HepG2 (cell line): Measurements from ENCODE around the gene PCTP. TPM values are rescaled to one million over a fixed set of nuclear protein-coding genes. Genes with fewer than 3 reads are reported as not detected.

Source experiments
- ATF6 ChIP-seq: sonication (generic); formaldehyde crosslinking; conservative IDR thresholded peaks from 2 replicates; pipeline ENCODE4 v1.4.0; 2020; ENCODE audit warnings: missing genetic modification reagents
- DPF2 ChIP-seq: sonication (generic); formaldehyde crosslinking; IDR thresholded peaks from 2 replicates; pipeline ENCODE4 v1.4.0; 2020; ENCODE audit warnings: mild to moderate bottlenecking, low read depth, missing genetic modification reagents, borderline replicate concordance
- FOSL2 ChIP-seq: sonication (generic); formaldehyde crosslinking; IDR thresholded peaks from 2 replicates; pipeline ENCODE4 v1.4.0; 2020; ENCODE audit warnings: missing genetic modification reagents
- KDM4B ChIP-seq: sonication (generic); formaldehyde crosslinking; IDR thresholded peaks from 2 replicates; pipeline ENCODE4 v1.4.0; 2020; ENCODE audit warnings: missing genetic modification reagents
- KDM5A ChIP-seq: fragments of 200-600 bp; sonication (generic); IDR thresholded peaks from 2 replicates; pipeline ENCODE4 v1.7.0; 2018; ENCODE audit warnings: antibody characterized with exemption, mild to moderate bottlenecking, low read length, borderline replicate concordance
- POGZ ChIP-seq: sonication (generic); formaldehyde crosslinking; IDR thresholded peaks from 2 replicates; pipeline ENCODE4 v1.4.0; 2020; ENCODE audit warnings: mild to moderate bottlenecking, missing genetic modification reagents
- TBX2 ChIP-seq: sonication (generic); formaldehyde crosslinking; IDR thresholded peaks from 2 replicates; pipeline ENCODE4 v1.5.0; 2020; ENCODE audit warnings: missing genetic modification reagents, mild to moderate bottlenecking, borderline replicate concordance
- TEAD2 ChIP-seq: sonication (generic); formaldehyde crosslinking; IDR thresholded peaks from 2 replicates; pipeline ENCODE4 v1.9.0; 2021; ENCODE audit warnings: missing genetic modification reagents
- ZHX2 ChIP-seq, 2 experiments: sonication (generic) in 1 of 2; formaldehyde crosslinking in 1 of 2; IDR thresholded peaks; 2 replicates each; pipeline versions ENCODE4 v1.6.1 to v1.9.0; 2014 to 2022; ENCODE audit warnings: antibody characterized with exemption in 1 of 2, borderline replicate concordance in 1 of 2, inconsistent platforms in 1 of 2, low read depth in 1 of 2, missing genetic modification reagents in 1 of 2
- ZNF10 ChIP-seq: sonication (generic); formaldehyde crosslinking; IDR thresholded peaks from 2 replicates; pipeline ENCODE4 v1.4.0; 2020; ENCODE audit warnings: mild to moderate bottlenecking, low read depth, missing genetic modification reagents, borderline replicate concordance
- ZNF160 ChIP-seq: sonication (generic); formaldehyde crosslinking; IDR thresholded peaks from 2 replicates; pipeline ENCODE4 v1.8.0; 2022; ENCODE audit warnings: mild to moderate bottlenecking, inconsistent platforms, missing genetic modification reagents
- ZNF24 ChIP-seq: fragments of 450-650 bp; IDR thresholded peaks from 2 replicates; pipeline ENCODE4 v1.6.1; 2017; ENCODE audit warnings: antibody characterized with exemption, mild to moderate bottlenecking
- ZNF503 ChIP-seq: sonication (generic); formaldehyde crosslinking; IDR thresholded peaks from 2 replicates; pipeline ENCODE4 v1.4.0; 2020; ENCODE audit warnings: missing genetic modification reagents
- ZNF569 ChIP-seq: sonication (generic); formaldehyde crosslinking; IDR thresholded peaks from 2 replicates; pipeline ENCODE4 v1.5.0; 2020; ENCODE audit warnings: mild to moderate bottlenecking, missing genetic modification reagents, moderate library complexity, borderline replicate concordance
- ZNF615 ChIP-seq: sonication (generic); formaldehyde crosslinking; IDR thresholded peaks from 2 replicates; pipeline ENCODE4 v1.5.0; 2020; ENCODE audit warnings: mild to moderate bottlenecking, missing genetic modification reagents, borderline replicate concordance
- ZNF776 ChIP-seq: sonication (generic); formaldehyde crosslinking; IDR thresholded peaks from 2 replicates; pipeline ENCODE4 v1.4.0; 2020; ENCODE audit warnings: mild to moderate bottlenecking, missing genetic modification reagents
- polyA plus RNA-seq, 8 experiments: library from polyadenylated mRNA; depleted of rRNA in 3 of 8; stranded (reverse) in 7 of 8; unstranded in 1 of 8; fragments of >200 nt; fragmentation: Illumina TruSeq in 4 of 8; extraction: Trizol in 4 of 8; gene quantifications; 2 replicates each; pipeline versions ENCODE4 v1.2.1 to v1.2.3, GENCODE V29; 2011 to 2016; ENCODE audit warnings: low read depth in 4 of 8, missing spikeins in 1 of 8, mixed read lengths in 1 of 8; ENCODE audit not compliant: insufficient read depth in 1 of 8
- total RNA-seq, 5 experiments: library from RNA; depleted of rRNA; stranded (reverse); fragments of >200 nt; fragmentation: Illumina TruSeq; extraction: Trizol; gene quantifications; 2 replicates each; pipeline ENCODE4 v1.2.3, GENCODE V29; 2016; ENCODE audit warnings: low read depth in 1 of 5
- TF ChIP-seq, protein P1 (sequence below): sonication (generic); formaldehyde crosslinking; IDR thresholded peaks from 2 replicates; pipeline ENCODE4 v1.5.1; 2020; ENCODE audit warnings: missing genetic modification reagents, mild to moderate bottlenecking, borderline replicate concordance

The PCTP gene
- total and polyA plus RNA-seq, 2 of the 13 experiments (the other 11 are each of a cell fraction or from before 2014, with no cell fraction given): 37.1 to 50.7 TPM

GRCh38 chr17:55762086-55762858, 11.4 kb downstream of the PCTP start (continued):
- TF ChIP-seq ZNF503 (CRISPR knock-in tag) (peak; percentile 40; the same call in 1 of the 2 replicates), TEAD2 (CRISPR knock-in tag) (no peak), ZHX2 (IDR thresholded peaks at IDR 0.05; ENCODE audit: low read depth) (no peak), ZHX2 (CRISPR knock-in tag; IDR thresholded peaks at IDR 0.05; ENCODE audit: borderline replicate concordance) (no peak), TBX2 (CRISPR knock-in tag) (no peak), ZNF776 (CRISPR knock-in tag) (no peak), ZNF569 (no peak), ZNF24 (no peak), ATF6 (CRISPR knock-in tag) (no peak), KDM5A (no peak), ZNF160 (CRISPR knock-in tag) (no peak), POGZ (CRISPR knock-in tag) (peak; percentile 77), ZNF10 (CRISPR knock-in tag) (no peak), ZNF615 (CRISPR knock-in tag) (no peak), KDM4B (CRISPR knock-in tag) (no peak), FOSL2 (no peak), DPF2 (CRISPR knock-in tag) (peak; percentile 70)
- TF ChIP-seq, protein P1, sequence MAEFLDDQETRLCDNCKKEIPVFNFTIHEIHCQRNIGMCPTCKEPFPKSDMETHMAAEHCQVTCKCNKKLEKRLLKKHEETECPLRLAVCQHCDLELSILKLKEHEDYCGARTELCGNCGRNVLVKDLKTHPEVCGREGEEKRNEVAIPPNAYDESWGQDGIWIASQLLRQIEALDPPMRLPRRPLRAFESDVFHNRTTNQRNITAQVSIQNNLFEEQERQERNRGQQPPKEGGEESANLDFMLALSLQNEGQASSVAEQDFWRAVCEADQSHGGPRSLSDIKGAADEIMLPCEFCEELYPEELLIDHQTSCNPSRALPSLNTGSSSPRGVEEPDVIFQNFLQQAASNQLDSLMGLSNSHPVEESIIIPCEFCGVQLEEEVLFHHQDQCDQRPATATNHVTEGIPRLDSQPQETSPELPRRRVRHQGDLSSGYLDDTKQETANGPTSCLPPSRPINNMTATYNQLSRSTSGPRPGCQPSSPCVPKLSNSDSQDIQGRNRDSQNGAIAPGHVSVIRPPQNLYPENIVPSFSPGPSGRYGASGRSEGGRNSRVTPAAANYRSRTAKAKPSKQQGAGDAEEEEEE: no peak
